Upper lobe of left lung (tissue), 6 donors: ENCODE results near the gene CARMIL1. TPM values are rescaled to one million over a fixed set of nuclear protein-coding genes. Genes with fewer than 3 reads are reported as not detected.

Experiments used
- ATAC-seq, 2 donors: fragments of 200-7000 bp; cut with Tn5 transposase; one replicate each; pipeline ENCODE4 v1.9.1; 2022; ENCODE audit warnings: mild to moderate bottlenecking in 2 of 2, moderate library complexity in 2 of 2; ENCODE audit not compliant: low FRiP score in 2 of 2
- DNase-seq, 2 donors: peaks; one replicate each; pipeline ENCODE4 v3.0.0-alpha.2; 2019 to 2020
- H3K27ac ChIP-seq, 4 donors: fragments of 200-600 bp; sonication (generic); one replicate each; pipeline ENCODE4 v1.5.1; 2016 to 2019
- H3K27me3 ChIP-seq, 4 donors: fragments of 200-600 bp; sonication (generic); one replicate each; pipeline ENCODE4 v1.5.1; 2017 to 2019
- H3K36me3 ChIP-seq, 4 donors: fragments of 200-600 bp; sonication (generic); one replicate each; pipeline ENCODE4 v1.5.1; 2016 to 2019
- H3K4me1 ChIP-seq, 4 donors: fragments of 200-600 bp; sonication (generic); one replicate each; pipeline ENCODE4 v1.5.1; 2018 to 2019
- H3K4me3 ChIP-seq, 4 donors: fragments of 200-600 bp; sonication (generic); one replicate each; pipeline ENCODE4 v1.5.1; 2017 to 2019; ENCODE audit warnings: mild to moderate bottlenecking in 2 of 4, moderate library complexity in 1 of 4
- H3K9me3 ChIP-seq, 4 donors: fragments of 200-600 bp; sonication (generic); one replicate each; pipeline ENCODE4 v1.5.1; 2018 to 2019
- CTCF ChIP-seq, 6 experiments: fragments of 450-650 bp in 4 of 6; fragments of 200-600 bp in 2 of 6; sonication (generic) in 2 of 6; IDR thresholded peaks; one replicate each; pipeline ENCODE4 v1.5.1; 2016 to 2019; ENCODE audit warnings: antibody characterized with exemption in 6 of 6
- EP300 ChIP-seq, 4 donors: sonication (generic); formaldehyde crosslinking; IDR thresholded peaks; one replicate each; pipeline ENCODE4 v1.5.1; 2017; ENCODE audit warnings: antibody characterized with exemption in 4 of 4, control low read depth in 2 of 4
- POLR2A ChIP-seq, 4 donors: fragments of 450-650 bp; IDR thresholded peaks; one replicate each; pipeline ENCODE4 v1.5.1; 2016 to 2017; ENCODE audit warnings: antibody characterized with exemption in 4 of 4, mild to moderate bottlenecking in 2 of 4
- POLR2AphosphoS5 ChIP-seq, 2 donors: sonication (generic); formaldehyde crosslinking; IDR thresholded peaks; one replicate each; pipeline ENCODE4 v1.5.1; 2017; ENCODE audit warnings: antibody characterized with exemption in 2 of 2
- WGBS, 2 donors: methylation state at CpG; one replicate each; pipeline ENCODE4 v1.1.5; 2017 to 2018; 5-methylcytosine and 5-hydroxymethylcytosine counted together
- total RNA-seq, 6 donors: library from RNA; depleted of rRNA in 4 of 6; stranded (reverse); fragments of >200 nt in 4 of 6; gene quantifications; one replicate each; pipeline versions ENCODE4 v1.1.0 to v1.2.1, GENCODE V29; 2016 to 2021
- donor health status: DM: no; HTN: no; CAD: no; lungs with moderate emphysema.
- donor health status: DM: no; HTN: yes; CAD: no; lungs with severe emphysema.

CARMIL1 gene
- total RNA-seq, 6 donors from 2014 or later = 19.8 to 78.6 (median 44.9) TPM

GRCh38 chr6:25536781-25537180, 257.6 kb downstream of the CARMIL1 start:
- no peak for DNase-seq
- Histone ChIP-seq H3K9me3 (no peaks in the 10 kb centered on the region), H3K4me3 (no peak overlapping the region), H3K36me3 (peaks cover 0 to 15% (median 2%) of the 10 kb centered on the region in 4 donors), H3K27ac (no peak overlapping the region), H3K4me1 (no peaks in the 10 kb centered on the region), H3K27me3 (no peaks in the 10 kb centered on the region)
- no peak for TF ChIP-seq EP300 (IDR thresholded peaks at IDR 0.05)
- TF ChIP-seq POLR2A (IDR thresholded peaks at IDR 0.05) = no peak
- TF ChIP-seq CTCF (IDR thresholded peaks at IDR 0.05) = no peak
- no peak for TF ChIP-seq POLR2AphosphoS5 (IDR thresholded peaks at IDR 0.05)
- no peak for ATAC-seq
- 63 to 67% methylated on average over 4 of the region's 4 CpGs for WGBS, 2 donors

- H3K27ac ChIP-seq = no peak overlapping the region
- peaks cover 0 to 16% (median 2%) of the 10 kb centered on the region in 4 donors for H3K36me3 ChIP-seq
- DNase-seq (no peak), ATAC-seq (no peak)
- TF ChIP-seq POLR2A (IDR thresholded peaks at IDR 0.05) (no peak), POLR2AphosphoS5 (IDR thresholded peaks at IDR 0.05) (no peak), EP300 (IDR thresholded peaks at IDR 0.05) (no peak), CTCF (IDR thresholded peaks at IDR 0.05) (no peak)
- H3K4me1 ChIP-seq = no peaks in the 10 kb centered on the region
- 70 to 77% methylated on average over 8 of the region's 8 CpGs for WGBS, 2 donors
- no peaks in the 10 kb centered on the region for H3K9me3 ChIP-seq
- no peak overlapping the region for H3K4me3 ChIP-seq
- no peaks in the 10 kb centered on the region for H3K27me3 ChIP-seq
Observed at GRCh38 chr6:25537349-25538018, 258.3 kb downstream of the CARMIL1 start.

- TF ChIP-seq EP300 (IDR thresholded peaks at IDR 0.05) = no peak
- TF ChIP-seq CTCF (IDR thresholded peaks at IDR 0.05) = no peak
- TF ChIP-seq POLR2A (IDR thresholded peaks at IDR 0.05) = no peak
- no peak for TF ChIP-seq POLR2AphosphoS5 (IDR thresholded peaks at IDR 0.05)
- no peak for DNase-seq
- no peaks in the 10 kb centered on the region for H3K9me3 ChIP-seq
- no peaks in the 10 kb centered on the region for H3K27me3 ChIP-seq
- 97 to 98% methylated on average over 1 of the region's 1 CpG for WGBS, 2 donors
- no peak overlapping the region for H3K4me3 ChIP-seq
- no peak overlapping the region for H3K27ac ChIP-seq
- H3K36me3 ChIP-seq = peaks cover 0 to 16% (median 0%) of the 10 kb centered on the region in 4 donors
- ATAC-seq = no peak
- no peaks in the 10 kb centered on the region for H3K4me1 ChIP-seq
Observed at GRCh38 chr6:25541228-25541627, 262.1 kb downstream of the CARMIL1 start.

- ATAC-seq = no peak
- no peaks in the 10 kb centered on the region for H3K27me3 ChIP-seq
- H3K4me1 ChIP-seq = no peaks in the 10 kb centered on the region
- H3K36me3 ChIP-seq = peaks cover 0 to 11% (median 0%) of the 10 kb centered on the region in 4 donors
- H3K4me3 ChIP-seq = no peak overlapping the region
- H3K9me3 ChIP-seq = no peaks in the 10 kb centered on the region
- H3K27ac ChIP-seq = no peak overlapping the region
- DNase-seq = no peak
- no peak for TF ChIP-seq POLR2A (IDR thresholded peaks at IDR 0.05)
- no peak for TF ChIP-seq POLR2AphosphoS5 (IDR thresholded peaks at IDR 0.05)
- TF ChIP-seq CTCF (IDR thresholded peaks at IDR 0.05) = no peak
- TF ChIP-seq EP300 (IDR thresholded peaks at IDR 0.05) = no peak
- WGBS, 2 donors = 44 to 49% methylated on average over 1 of the region's 1 CpG
Observed at GRCh38 chr6:25542984-25543910, 264.1 kb downstream of the CARMIL1 start.
